ENCODE measurements around the gene NTRK1. TPM values are rescaled to one million over a fixed set of nuclear protein-coding genes. Genes with fewer than 3 reads are reported as not detected.

Gene NTRK1
- 1 to 10 TPM in 3 of 6 donors, under 1 TPM in 1, not detected in 2; 0.30 to 1.4 (median 1.2) TPM for total RNA-seq

- DNase-seq (peak in 1 of 2 donors; percentile 87), ATAC-seq (ENCODE audit: low FRiP score in 2 of 2) (peak in 1 of 2 donors; percentile 67)
- peaks cover 25 to 27% (median 26%) of the 10 kb centered on the region in 4 donors for H3K4me1 ChIP-seq
- H3K36me3 ChIP-seq = no peaks in the 10 kb centered on the region
- TF ChIP-seq POLR2A (IDR thresholded peaks at IDR 0.05) (no peak), EP300 (IDR thresholded peaks at IDR 0.05) (no peak), CTCF (IDR thresholded peaks at IDR 0.05) (no peak), POLR2AphosphoS5 (IDR thresholded peaks at IDR 0.05) (no peak)
- H3K9me3 ChIP-seq = no peaks in the 10 kb centered on the region
- peaks cover 0 to 48% (median 27%) of the 10 kb centered on the region in 4 donors for H3K27me3 ChIP-seq
- 2% methylated on average over 47 of the region's 69 CpGs; no CpG with 5 or more reads in 1 of the 2 donors for WGBS, 2 donors
- H3K4me3 ChIP-seq = peak within 1 kb of the TSS in 3 of 4 donors; percentile 21 to 37 (median 37)
- H3K27ac ChIP-seq = no peak within 1 kb of the TSS
Measured at GRCh38 chr1:156860628-156861423, at the start of gene NTRK1. TSS of gene NTRK1 (plus strand) at chr1:156860865. CDS start at chr1:156860935, 70 bp downstream.

- Histone ChIP-seq H3K4me1 (peaks cover 13 to 24% (median 19%) of the 10 kb centered on the region in 4 donors), H3K4me3 (no peak overlapping the region), H3K9me3 (no peaks in the 10 kb centered on the region), H3K27ac (no peak overlapping the region), H3K36me3 (no peaks in the 10 kb centered on the region), H3K27me3 (no peaks in the 10 kb centered on the region)
- TF ChIP-seq POLR2A (IDR thresholded peaks at IDR 0.05) (no peak), POLR2AphosphoS5 (IDR thresholded peaks at IDR 0.05) (no peak), EP300 (IDR thresholded peaks at IDR 0.05) (no peak), CTCF (IDR thresholded peaks at IDR 0.05) (no peak)
- ATAC-seq (ENCODE audit: low FRiP score in 2 of 2) (no peak), DNase-seq (no peak)
- 62 to 68% methylated on average over 4 of the region's 4 CpGs for WGBS, 2 donors
Measured at GRCh38 chr1:156811168-156811567, 49.5 kb upstream of the NTRK1 start.

GRCh38 chr1:156812293-156812990 lies 48.2 kb upstream of the NTRK1 start:
- Histone ChIP-seq H3K4me3 (no peak overlapping the region), H3K9me3 (no peaks in the 10 kb centered on the region), H3K36me3 (no peaks in the 10 kb centered on the region), H3K27me3 (no peaks in the 10 kb centered on the region), H3K4me1 (peaks cover 13 to 20% (median 18%) of the 10 kb centered on the region in 4 donors), H3K27ac (no peak overlapping the region)
- no peak for DNase-seq
- ATAC-seq (ENCODE audit: low FRiP score in 2 of 2) = no peak
- TF ChIP-seq POLR2AphosphoS5 (IDR thresholded peaks at IDR 0.05) (no peak), EP300 (IDR thresholded peaks at IDR 0.05) (no peak), CTCF (IDR thresholded peaks at IDR 0.05) (no peak), POLR2A (IDR thresholded peaks at IDR 0.05) (no peak)
- 95 to 97% methylated on average over 10 of the region's 10 CpGs for WGBS, 2 donors

GRCh38 chr1:156813298-156813697 lies 47.4 kb upstream of the NTRK1 start:
- DNase-seq (no peak), ATAC-seq (ENCODE audit: low FRiP score in 2 of 2) (no peak)
- TF ChIP-seq POLR2A (IDR thresholded peaks at IDR 0.05) = no peak
- no peak for TF ChIP-seq CTCF (IDR thresholded peaks at IDR 0.05)
- no peak for TF ChIP-seq POLR2AphosphoS5 (IDR thresholded peaks at IDR 0.05)
- TF ChIP-seq EP300 (IDR thresholded peaks at IDR 0.05) = no peak
- H3K9me3 ChIP-seq = no peaks in the 10 kb centered on the region
- H3K4me3 ChIP-seq = peak overlapping the region in 3 of 4 donors; percentile 36 to 53 (median 50)
- no peaks in the 10 kb centered on the region for H3K36me3 ChIP-seq
- H3K27ac ChIP-seq = peak overlapping the region in 1 of 4 donors; percentile 81
- no peaks in the 10 kb centered on the region for H3K27me3 ChIP-seq
- H3K4me1 ChIP-seq = peaks cover 13 to 20% (median 18%) of the 10 kb centered on the region in 4 donors
- 40 to 48% methylated on average over 10 of the region's 10 CpGs for WGBS, 2 donors

Data from upper lobe of left lung (tissue), 6 donors.